ENCODE measurements around the gene RNF213. TPM values are rescaled to one million over a fixed set of nuclear protein-coding genes. Genes with fewer than 3 reads are reported as not detected.

The RNF213 gene
- total and polyA plus RNA-seq, 2 of the 8 experiments (the other 6 are each of a cell fraction or from before 2014, with no cell fraction given) = 33.8 to 62.8 TPM

- Histone ChIP-seq H3K36me3 (ENCODE audit: control insufficient read depth in 2 of 4, insufficient read depth in 4 of 4, low read length in 3 of 4) (no peaks in the 10 kb centered on the region), H2AK5ac (ENCODE audit: low read depth, low read length) (no peak overlapping the region), H3K14ac (ENCODE audit: insufficient read length) (no peak overlapping the region), H3K9me3 (ENCODE audit: insufficient read depth in 2 of 2, low read depth in 1 of 2, low read length in 1 of 2) (no peaks in the 10 kb centered on the region), H3K27ac (ENCODE audit: low read depth, low read length) (no peak overlapping the region), H4K20me1 (replicated peaks in 1 of 2; ENCODE audit: control insufficient read depth in 1 of 2, insufficient read depth in 2 of 2, low read length in 2 of 2) (peaks cover 0 to 2% of the 10 kb centered on the region in 2 experiments), H3K79me1 (ENCODE audit: low read depth, low read length) (no peaks in the 10 kb centered on the region), H3K23ac (ENCODE audit: insufficient read length) (no peak overlapping the region), H2BK5ac (ENCODE audit: low read depth, low read length) (no peak overlapping the region), H3K18ac (ENCODE audit: extremely low read depth, low read length) (no peak overlapping the region), H4K91ac (replicated peaks; ENCODE audit: insufficient read length, low read length) (no peak overlapping the region), H2BK120ac (replicated peaks; ENCODE audit: low read depth, low read length) (no peak overlapping the region), H3K23me2 (ENCODE audit: low read depth, low read length) (no peaks in the 10 kb centered on the region), H4K8ac (ENCODE audit: extremely low read depth, insufficient read depth, low read length) (no peak overlapping the region), H2BK15ac (ENCODE audit: low read length) (no peak overlapping the region), H3K56ac (replicated peaks; ENCODE audit: insufficient read length, low read depth, low read length) (no peak overlapping the region), H2AFZ (ENCODE audit: low read length) (no peak overlapping the region), H4K5ac (ENCODE audit: insufficient read length, low read depth, low read length) (no peak overlapping the region), H3K79me2 (ENCODE audit: control insufficient read depth in 1 of 2, insufficient read depth in 2 of 2, low read length in 2 of 2) (no peaks in the 10 kb centered on the region), H3K4ac (replicated peaks; ENCODE audit: insufficient read length, low read depth, low read length) (no peak overlapping the region), H3K4me3 (ENCODE audit: extremely low read depth in 1 of 4, insufficient read depth in 2 of 4, low read depth in 3 of 4, low read length in 4 of 4) (no peak overlapping the region), H3K4me2 (ENCODE audit: insufficient read depth in 1 of 2, low read depth in 2 of 2, low read length in 2 of 2) (no peak overlapping the region), H3K27me3 (replicated peaks in 1 of 4; ENCODE audit: control insufficient read depth in 3 of 4, extremely low read depth in 1 of 4, insufficient read depth in 3 of 4, low read length in 3 of 4) (peaks cover 0 to 7% (median 0%) of the 10 kb centered on the region in 4 experiments; a peak in 3 of 7 replicates), H3K9ac (replicated peaks in 1 of 4; ENCODE audit: extremely low read depth in 1 of 4, low read depth in 3 of 4, low read length in 3 of 4) (no peak overlapping the region), H2BK20ac (ENCODE audit: low read length) (no peak overlapping the region), H3K4me1 (replicated peaks in 1 of 4; ENCODE audit: control insufficient read depth in 3 of 4, insufficient read depth in 4 of 4, low read length in 3 of 4) (peaks cover 3 to 11% (median 8%) of the 10 kb centered on the region in 4 experiments; a peak in 6 of 7 replicates), H2BK12ac (ENCODE audit: low read depth, low read length) (no peak overlapping the region; the same call in 1 of the 2 replicates)
- CTCF ChIA-PET (ENCODE audit: partially characterized antibody) = interaction anchor here (1.2 to 3.9 kb wide), 2 partner anchors 9 to 15 kb away, joined by 3 to 21 read pairs; no protein-coding TSS in a partner anchor
- FAIRE-seq (no peak), DNase-seq (ENCODE audit: low read depth in 1 of 2, low spot score in 2 of 2) (no peak)
- 87% methylated on average over 12 of the region's 12 CpGs; no CpG with 5 or more reads in 1 of the 2 experiments for WGBS, 2 experiments (ENCODE audit: extremely low coverage in 1 of 2, insufficient coverage in 1 of 2, insufficient read length in 1 of 2, insufficient replicate concordance in 2 of 2, low coverage in 1 of 2, low lambda C conversion rate in 2 of 2, missing lambda C conversion rate in 1 of 2)
- no peak for TF ChIP-seq CBX8 (IDR thresholded peaks at IDR 0.05; ENCODE audit: borderline replicate concordance, low read depth, low read length)
- TF ChIP-seq POU5F1 (IDR thresholded peaks at IDR 0.05; ENCODE audit: low read depth, low read length) = no peak
- POLR2A ChIA-PET (ENCODE audit: partially characterized antibody) = interaction anchor here (0.9 to 5.8 kb wide), 2 partner anchors 11 to 37 kb away, joined by 3 to 35 read pairs; no protein-coding TSS in a partner anchor
These were observed 181.6 kb downstream of the RNF213 start for GRCh38 chr17:80442323-80442659.

Measured in H1 (cell line).